Measurements from ENCODE around the gene ZNF554. TPM values are rescaled to one million over a fixed set of nuclear protein-coding genes. Genes with fewer than 3 reads are reported as not detected.

ZNF554 gene
- total RNA-seq, 1 donor from 2014 or later: 12.6 TPM

- Mint-ChIP-seq H3K9me3 (no peaks in the 10 kb centered on the region), H3K36me3 (peaks cover 5% of the 10 kb centered on the region), H3K27ac (peak within 1 kb of the TSS; percentile 98), H3K27me3 (ENCODE audit: low read depth) (no peaks in the 10 kb centered on the region), H3K4me3 (peak within 1 kb of the TSS; percentile 84), H3K4me1 (peaks cover 39% of the 10 kb centered on the region)
- peak; percentile 88 to 94 for DNase-seq (ENCODE audit: low spot score in 2 of 2, unreplicated experiment in 2 of 2)
- TF ChIP-seq CTCF (IDR thresholded peaks at IDR 0.05; ENCODE audit: unreplicated experiment): peak; percentile 22
Measured at GRCh38 chr19:2782936-2783780, 36.5 kb upstream of the ZNF554 start, which contains the start of gene SGTA. TSS of gene SGTA (minus strand) at chr19:2783273. CDS start at chr19:2769068, 14,205 bp downstream.

GRCh38 chr19:2783781-2784145 lies 35.9 kb upstream of the ZNF554 start:
- no peak for TF ChIP-seq CTCF (IDR thresholded peaks at IDR 0.05; ENCODE audit: unreplicated experiment)
- H3K27me3 Mint-ChIP-seq (ENCODE audit: low read depth): no peaks in the 10 kb centered on the region
- peak overlapping the region; percentile 84 for H3K4me3 Mint-ChIP-seq
- H3K4me1 Mint-ChIP-seq: peaks cover 39% of the 10 kb centered on the region
- no peak for DNase-seq (ENCODE audit: low spot score in 2 of 2, unreplicated experiment in 2 of 2)
- peaks cover 5% of the 10 kb centered on the region for H3K36me3 Mint-ChIP-seq
- H3K9me3 Mint-ChIP-seq: no peaks in the 10 kb centered on the region
- H3K27ac Mint-ChIP-seq: peak overlapping the region; percentile 98

- Mint-ChIP-seq H3K4me3 (peak within 1 kb of the TSS; percentile 90), H3K4me1 (peaks cover 35% of the 10 kb centered on the region), H3K27me3 (ENCODE audit: low read depth) (no peaks in the 10 kb centered on the region), H3K27ac (peak within 1 kb of the TSS; percentile 88), H3K36me3 (peaks cover 2% of the 10 kb centered on the region), H3K9me3 (no peaks in the 10 kb centered on the region)
- TF ChIP-seq CTCF (IDR thresholded peaks at IDR 0.05; ENCODE audit: unreplicated experiment): no peak
- DNase-seq (ENCODE audit: low spot score in 2 of 2, unreplicated experiment in 2 of 2): peak; percentile 97 to 98
Measured at GRCh38 chr19:2785244-2785997, 34.2 kb upstream of the ZNF554 start, which contains the start of gene THOP1. TSS of gene THOP1 (plus strand) at chr19:2785503. CDS start at chr19:2785663, 160 bp downstream.

- Mint-ChIP-seq H3K4me3 (peak overlapping the region; percentile 55), H3K27me3 (ENCODE audit: low read depth) (no peaks in the 10 kb centered on the region), H3K4me1 (peaks cover 30% of the 10 kb centered on the region), H3K27ac (no peak overlapping the region), H3K36me3 (peaks cover 2% of the 10 kb centered on the region), H3K9me3 (no peaks in the 10 kb centered on the region)
- no peak for DNase-seq (ENCODE audit: low spot score in 2 of 2, unreplicated experiment in 2 of 2)
- TF ChIP-seq CTCF (IDR thresholded peaks at IDR 0.05; ENCODE audit: unreplicated experiment): no peak
Measured at GRCh38 chr19:2787115-2787514, 32.6 kb upstream of the ZNF554 start.

GRCh38 chr19:2788237-2788636 lies 31.4 kb upstream of the ZNF554 start:
- Mint-ChIP-seq H3K27me3 (ENCODE audit: low read depth) (no peaks in the 10 kb centered on the region), H3K4me1 (peaks cover 25% of the 10 kb centered on the region), H3K4me3 (peak overlapping the region; percentile 14), H3K27ac (no peak overlapping the region), H3K9me3 (no peaks in the 10 kb centered on the region), H3K36me3 (peaks cover 4% of the 10 kb centered on the region)
- DNase-seq (ENCODE audit: low spot score in 2 of 2, unreplicated experiment in 2 of 2): no peak
- no peak for TF ChIP-seq CTCF (IDR thresholded peaks at IDR 0.05; ENCODE audit: unreplicated experiment)
